Measurements from ENCODE around the gene MST1R. TPM values are rescaled to one million over a fixed set of nuclear protein-coding genes. Genes with fewer than 3 reads are reported as not detected.

MST1R gene
- total and polyA plus RNA-seq, 2 experiments from 2014 or later, result 3.7 to 3.9 TPM

- H4K20me1 ChIP-seq (replicated peaks; ENCODE audit: insufficient read depth), result peaks cover 5% of the 10 kb centered on the region; the same call in 1 of the 2 replicates
- peak overlapping the region; percentile 83 for H3K4me3 ChIP-seq
- Mint-ChIP-seq H3K9me3 (no peaks in the 10 kb centered on the region), H3K4me3 (peak overlapping the region; percentile 75), H3K27me3 (ENCODE audit: insufficient read depth, low read depth, poor library complexity) (peaks cover 22% of the 10 kb centered on the region), H3K27ac (peak overlapping the region; percentile 70; the same call in 1 of the 2 replicates), H3K36me3 (ENCODE audit: low read depth) (no peaks in the 10 kb centered on the region), H3K4me1 (peaks cover 51% of the 10 kb centered on the region)
- H3K79me2 ChIP-seq (replicated peaks; ENCODE audit: insufficient read depth), result peaks cover 40% of the 10 kb centered on the region
- no peaks in the 10 kb centered on the region for H3K27me3 ChIP-seq (ENCODE audit: insufficient read depth)
- DNase-seq (ENCODE audit: low spot score), result peak; percentile 80
- H3K27ac ChIP-seq (ENCODE audit: low read depth), result no peak overlapping the region
- ATAC-seq, result peak; percentile 53
- H2AFZ ChIP-seq, result peak overlapping the region; percentile 74; the same call in 1 of the 2 replicates
- no peaks in the 10 kb centered on the region for H3K9me2 ChIP-seq (ENCODE audit: insufficient read depth)
- 0 out of 2 replicates have a peak, but pooled peaks cover 10% of the 10 kb centered on the region for H3F3A ChIP-seq (replicated peaks; ENCODE audit: low read depth)
- H3K4me2 ChIP-seq, result peak overlapping the region; percentile 91
- H3K4me1 ChIP-seq (ENCODE audit: insufficient read depth), result peaks cover 42% of the 10 kb centered on the region
- TF ChIP-seq POLR2AphosphoS5 (IDR thresholded peaks at IDR 0.05; ENCODE audit: low read depth) (no peak), REST (IDR thresholded peaks at IDR 0.05; ENCODE audit: unreplicated experiment) (peak; percentile 10), ETS1 (IDR thresholded peaks at IDR 0.05) (no peak), JUNB (IDR thresholded peaks at IDR 0.05; ENCODE audit: unreplicated experiment) (no peak)
- H3K36me3 ChIP-seq (ENCODE audit: insufficient read depth), result no peaks in the 10 kb centered on the region; the same call in 1 of the 2 replicates
Measured at GRCh38 chr3:49868862-49869466, 34.7 kb downstream of the MST1R start.

GRCh38 chr3:49867871-49868321 is 35.8 kb downstream of the MST1R start:
- Histone ChIP-seq H3K27me3 (ENCODE audit: insufficient read depth) (no peaks in the 10 kb centered on the region), H3K79me2 (replicated peaks; ENCODE audit: insufficient read depth) (peaks cover 51% of the 10 kb centered on the region), H3K36me3 (ENCODE audit: insufficient read depth) (no peaks in the 10 kb centered on the region; the same call in 1 of the 2 replicates), H3K4me2 (peak overlapping the region; percentile 91), H3K4me3 (peak overlapping the region; percentile 83), H3F3A (replicated peaks; ENCODE audit: low read depth) (0 out of 2 replicates have a peak, but pooled peaks cover 10% of the 10 kb centered on the region), H4K20me1 (replicated peaks; ENCODE audit: insufficient read depth) (peaks cover 5% of the 10 kb centered on the region; the same call in 1 of the 2 replicates), H3K4me1 (ENCODE audit: insufficient read depth) (peaks cover 42% of the 10 kb centered on the region), H2AFZ (no peak overlapping the region), H3K9me2 (ENCODE audit: insufficient read depth) (no peaks in the 10 kb centered on the region), H3K27ac (ENCODE audit: low read depth) (no peak overlapping the region)
- Mint-ChIP-seq H3K36me3 (ENCODE audit: low read depth) (no peaks in the 10 kb centered on the region), H3K4me3 (peak overlapping the region; percentile 75), H3K4me1 (peaks cover 52% of the 10 kb centered on the region), H3K27ac (peak overlapping the region; percentile 85; the same call in 1 of the 2 replicates), H3K27me3 (ENCODE audit: insufficient read depth, low read depth, poor library complexity) (peaks cover 23% of the 10 kb centered on the region), H3K9me3 (no peaks in the 10 kb centered on the region)
- DNase-seq (ENCODE audit: low spot score), result peak; percentile 92
- peak; percentile 63 for ATAC-seq
- TF ChIP-seq REST (IDR thresholded peaks at IDR 0.05; ENCODE audit: unreplicated experiment) (peak; percentile 97), EZH2 (IDR thresholded peaks at IDR 0.05; ENCODE audit: low read depth, unreplicated experiment) (no peak), NANOG (IDR thresholded peaks at IDR 0.05; ENCODE audit: borderline replicate concordance) (no peak), ETS1 (IDR thresholded peaks at IDR 0.05) (no peak), ZNF331 (CRISPR knock-in tag; IDR thresholded peaks at IDR 0.05; ENCODE audit: low read depth) (no peak), EZH2phosphoT487 (IDR thresholded peaks at IDR 0.05; ENCODE audit: unreplicated experiment) (no peak)
